GM08714 (cell line): ENCODE results near the gene DMD.

Experiments used
- H3K4me3 ChIP-seq: fragments of 200-500 bp; sonication (Bioruptor generic); 2 replicates; pipeline ENCODE4 v1.5.1; 2014; ENCODE audit warnings: mild to moderate bottlenecking, low read length, inconsistent platforms
- ZNF274 ChIP-seq: IDR thresholded peaks from 2 replicates; pipeline ENCODE4 v1.6.1; 2012; ENCODE audit warnings: mild to moderate bottlenecking, low read depth, low read length

The DMD gene

GRCh38 chrX:31542566-31542965 is 1668.8 kb downstream of the DMD start:
- no peak for TF ChIP-seq ZNF274

GRCh38 chrX:31540313-31540712 is 1671.0 kb downstream of the DMD start:
- H3K4me3 ChIP-seq = no peak overlapping the region
- no peak for TF ChIP-seq ZNF274

More at GRCh38 chrX:31542566-31542965, 1668.8 kb downstream of the DMD start:
- H3K4me3 ChIP-seq = no peak overlapping the region

- H3K4me3 ChIP-seq = no peak overlapping the region
- no peak for TF ChIP-seq ZNF274
Observed at GRCh38 chrX:31527455-31528126, 1683.8 kb downstream of the DMD start.

GRCh38 chrX:31523884-31524536 is 1687.3 kb downstream of the DMD start:
- H3K4me3 ChIP-seq = no peak overlapping the region
- no peak for TF ChIP-seq ZNF274

GRCh38 chrX:31522760-31523159 is 1688.6 kb downstream of the DMD start:
- no peak for TF ChIP-seq ZNF274
- no peak overlapping the region for H3K4me3 ChIP-seq

GRCh38 chrX:31521941-31522340 is 1689.4 kb downstream of the DMD start:
- no peak for TF ChIP-seq ZNF274
- no peak overlapping the region for H3K4me3 ChIP-seq

- no peak overlapping the region for H3K4me3 ChIP-seq
- no peak for TF ChIP-seq ZNF274
Observed at GRCh38 chrX:31516527-31516926, 1694.8 kb downstream of the DMD start.

GRCh38 chrX:31508338-31508737 is 1703.0 kb downstream of the DMD start:
- TF ChIP-seq ZNF274 = no peak
- no peak overlapping the region for H3K4me3 ChIP-seq

- no peak overlapping the region for H3K4me3 ChIP-seq
- no peak for TF ChIP-seq ZNF274
Observed at GRCh38 chrX:31506928-31507327, 1704.4 kb downstream of the DMD start.

GRCh38 chrX:31506360-31506759 is 1705.0 kb downstream of the DMD start:
- H3K4me3 ChIP-seq = no peak overlapping the region
- TF ChIP-seq ZNF274 = no peak

- no peak for TF ChIP-seq ZNF274
- no peak overlapping the region for H3K4me3 ChIP-seq
Observed at GRCh38 chrX:31500921-31501320, 1710.4 kb downstream of the DMD start.

- no peak for TF ChIP-seq ZNF274
- H3K4me3 ChIP-seq = no peak overlapping the region
Observed at GRCh38 chrX:31499109-31499508, 1712.2 kb downstream of the DMD start.

- H3K4me3 ChIP-seq = no peak overlapping the region
- no peak for TF ChIP-seq ZNF274
Observed at GRCh38 chrX:31497086-31497485, 1714.3 kb downstream of the DMD start.

- no peak for TF ChIP-seq ZNF274
- H3K4me3 ChIP-seq = no peak overlapping the region
Observed at GRCh38 chrX:31487951-31488350, 1723.4 kb downstream of the DMD start.

GRCh38 chrX:31483336-31483735 is 1728.0 kb downstream of the DMD start:
- no peak overlapping the region for H3K4me3 ChIP-seq
- TF ChIP-seq ZNF274 = no peak
